ENCODE measurements around the gene MICU1. TPM values are rescaled to one million over a fixed set of nuclear protein-coding genes. Genes with fewer than 3 reads are reported as not detected.

Gene MICU1
- total and polyA plus RNA-seq, 8 donors = 25.9 to 212 (median 42.4) TPM

DNA sequence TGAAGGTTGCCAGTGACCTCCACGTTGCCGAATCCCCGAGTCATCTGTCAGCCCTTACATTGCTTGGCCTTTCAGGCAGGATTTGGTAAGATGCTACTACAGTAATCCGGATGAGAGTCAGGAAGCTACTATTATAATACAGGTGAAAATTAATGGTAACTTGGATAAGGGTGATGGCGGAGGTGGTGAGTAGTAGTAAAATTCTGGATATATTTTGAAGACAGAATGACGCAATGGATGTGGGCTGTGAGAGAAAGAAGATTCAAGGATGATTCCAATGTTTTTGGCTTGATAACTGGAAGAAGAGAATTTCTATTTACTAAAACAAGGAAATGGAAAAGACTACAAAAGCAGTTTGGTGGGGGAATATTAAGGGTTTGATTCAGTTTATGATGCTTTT, 269.8 kb downstream of the MICU1 start:
- no peak for DNase-seq

GRCh38 chr10:72355214-72355555, 270.7 kb downstream of the MICU1 start:
- H3K36me3 ChIP-seq = peaks cover 6 to 29% (median 14%) of the 10 kb centered on the region in 4 donors
- 29 to 37% (median 33%) methylated on average over 7 of the region's 7 CpGs for WGBS, 5 donors
- no peak for DNase-seq

More for the DNA sequence above, 269.8 kb downstream of the MICU1 start:
- H3K9me3 ChIP-seq = no peaks in the 10 kb centered on the region
- H3K27me3 ChIP-seq = no peaks in the 10 kb centered on the region
- 90 to 97% (median 94%) methylated on average over 6 of the region's 6 CpGs for WGBS, 5 donors
- H3K27ac ChIP-seq = no peak overlapping the region
- peaks cover 3 to 20% (median 6%) of the 10 kb centered on the region in 4 donors for H3K36me3 ChIP-seq
- intact Hi-C loops (cut with DNase I; ENCODE audit: low total_unique reads) = no loop called here
- H3K4me3 ChIP-seq = no peak overlapping the region
- no peak for TF ChIP-seq CTCF (IDR thresholded peaks at IDR 0.05)
- no peak for TF ChIP-seq POLR2A (IDR thresholded peaks at IDR 0.05)
- TF ChIP-seq POLR2AphosphoS5 (IDR thresholded peaks at IDR 0.05) = no peak
- no peak for TF ChIP-seq EP300 (IDR thresholded peaks at IDR 0.05)
- H3K4me1 ChIP-seq = peaks cover 12 to 36% (median 27%) of the 10 kb centered on the region in 4 donors

GRCh38 chr10:72354356-72355213, 271.3 kb downstream of the MICU1 start, which contains the start of gene DNAJB12:
TSS of gene DNAJB12 (minus strand) at chr10:72354919. CDS start at chr10:72354897, 22 bp downstream.
- TF ChIP-seq CTCF (IDR thresholded peaks at IDR 0.05) (no peak), EP300 (IDR thresholded peaks at IDR 0.05) (no peak), POLR2AphosphoS5 (IDR thresholded peaks at IDR 0.05) (peak; percentile 67 to 94 (median 89)), POLR2A (IDR thresholded peaks at IDR 0.05) (peak in 1 of 4 donors; percentile 44)
- peak; percentile 90 to 98 for DNase-seq
- H3K4me1 ChIP-seq = peaks cover 12 to 51% (median 35%) of the 10 kb centered on the region in 4 donors
- H3K27ac ChIP-seq = peak within 1 kb of the TSS; percentile 95 to 97 (median 96)
- WGBS, 5 donors = 0 to 2% (median 0%) methylated on average over 50 to 74 of the region's 74 CpGs
- H3K27me3 ChIP-seq = no peaks in the 10 kb centered on the region
- intact Hi-C loops (cut with DNase I; ENCODE audit: low total_unique reads) = no loop called here
- peak within 1 kb of the TSS; percentile 83 to 99 (median 92) for H3K4me3 ChIP-seq
- H3K36me3 ChIP-seq = peaks cover 8 to 35% (median 20%) of the 10 kb centered on the region in 4 donors
- no peaks in the 10 kb centered on the region for H3K9me3 ChIP-seq

More at GRCh38 chr10:72355214-72355555, 270.7 kb downstream of the MICU1 start:
- peak overlapping the region; percentile 95 to 97 (median 96) for H3K27ac ChIP-seq
- H3K4me3 ChIP-seq = peak overlapping the region; percentile 83 to 99 (median 92)
- peaks cover 12 to 45% (median 32%) of the 10 kb centered on the region in 4 donors for H3K4me1 ChIP-seq
- H3K9me3 ChIP-seq = no peaks in the 10 kb centered on the region
- no peaks in the 10 kb centered on the region for H3K27me3 ChIP-seq
- intact Hi-C loops (cut with DNase I; ENCODE audit: low total_unique reads) = no loop called here
- no peak for TF ChIP-seq EP300 (IDR thresholded peaks at IDR 0.05)
- TF ChIP-seq POLR2AphosphoS5 (IDR thresholded peaks at IDR 0.05) = no peak
- TF ChIP-seq CTCF (IDR thresholded peaks at IDR 0.05) = no peak
- TF ChIP-seq POLR2A (IDR thresholded peaks at IDR 0.05) = no peak

GRCh38 chr10:72353965-72354355, 271.9 kb downstream of the MICU1 start:
- Histone ChIP-seq H3K4me3 (peak overlapping the region; percentile 83 to 99 (median 92)), H3K27ac (peak overlapping the region; percentile 95 to 97 (median 96)), H3K9me3 (no peaks in the 10 kb centered on the region), H3K4me1 (peaks cover 12 to 54% (median 36%) of the 10 kb centered on the region in 4 donors), H3K36me3 (peaks cover 8 to 42% (median 26%) of the 10 kb centered on the region in 4 donors), H3K27me3 (no peaks in the 10 kb centered on the region)
- no peak for DNase-seq
- 0 to 2% (median 1%) methylated on average over 8 to 23 of the region's 23 CpGs for WGBS, 5 donors
- intact Hi-C loops (cut with DNase I; ENCODE audit: low total_unique reads) = no loop called here
- TF ChIP-seq CTCF (IDR thresholded peaks at IDR 0.05) = no peak
- no peak for TF ChIP-seq EP300 (IDR thresholded peaks at IDR 0.05)
- TF ChIP-seq POLR2AphosphoS5 (IDR thresholded peaks at IDR 0.05) = no peak
- no peak for TF ChIP-seq POLR2A (IDR thresholded peaks at IDR 0.05)
